SH-SY5Y (cell line): ENCODE data around the gene RHEBL1.

Experiments used
- GATA2 ChIP-seq: IDR thresholded peaks from 2 replicates; pipeline ENCODE4 v1.6.1; 2011; ENCODE audit warnings: mild to moderate bottlenecking, low read depth, low read length
- GATA3 ChIP-seq: IDR thresholded peaks from 2 replicates; pipeline ENCODE4 v1.6.1; 2011; ENCODE audit warnings: low read depth, mild to moderate bottlenecking, low read length, moderate library complexity

GRCh38 chr12:49054524-49054923 is 15.3 kb downstream of the RHEBL1 start:
- TF ChIP-seq GATA2 = no peak
- TF ChIP-seq GATA3 = no peak
